Activated CD4-positive, alpha-beta T cell treated with anti-CD3 and anti-CD28 coated beads, Interleukin-2, amount 10 ng/mL, durations not matched to agents 24 days and 14 days (primary cell): ENCODE measurements around the gene YIF1A. TPM values are rescaled to one million over a fixed set of nuclear protein-coding genes. Genes with fewer than 3 reads are reported as not detected.
A peak's percentile ranks its signal among the peaks of the same experiment; 100 is the strongest.

Source experiments
- DNase-seq: peaks from one replicate; pipeline ENCODE4 v3.0.0; 2022
- H3K27ac Mint-ChIP-seq: one replicate; pipeline ENCODE4 v1.8.0; 2022; ENCODE audit warnings: mild to moderate bottlenecking, mixed read lengths
- H3K27me3 Mint-ChIP-seq: one replicate; pipeline ENCODE4 v1.8.0; 2022; ENCODE audit warnings: mixed read lengths
- H3K36me3 Mint-ChIP-seq: one replicate; pipeline ENCODE4 v1.8.0; 2022; ENCODE audit warnings: low read depth, mild to moderate bottlenecking, mixed read lengths
- H3K4me1 Mint-ChIP-seq: one replicate; pipeline ENCODE4 v1.8.0; 2021; ENCODE audit warnings: mixed read lengths
- H3K4me3 Mint-ChIP-seq: one replicate; pipeline ENCODE4 v1.8.0; 2022; ENCODE audit warnings: mild to moderate bottlenecking, moderate library complexity, mixed read lengths
- H3K9me3 Mint-ChIP-seq: one replicate; pipeline ENCODE4 v1.8.0; 2021; ENCODE audit warnings: mixed read lengths
- intact Hi-C: fragments of 100-400 bp; cut with micrococcal nuclease; formaldehyde crosslinking; loops from one replicate; pipeline ENCODE4 v1.15.1; 2023
- total RNA-seq: library from RNA; stranded (reverse); gene quantifications from 2 replicates; pipeline ENCODE4 v1.2.3, GENCODE V29; 2022

YIF1A gene
- total RNA-seq, 1 donor from 2014 or later, result 119 TPM

GRCh38 chr11:66317723-66318599 lies 29.0 kb upstream of the YIF1A start:
- H3K9me3 Mint-ChIP-seq, result no peaks in the 10 kb centered on the region
- intact Hi-C loops, result no loop called here
- no peaks in the 10 kb centered on the region for H3K36me3 Mint-ChIP-seq
- H3K27ac Mint-ChIP-seq, result peak overlapping the region; percentile 63
- peaks cover 35% of the 10 kb centered on the region for H3K4me1 Mint-ChIP-seq
- H3K27me3 Mint-ChIP-seq, result peaks cover 3% of the 10 kb centered on the region
- peak overlapping the region; percentile 41 for H3K4me3 Mint-ChIP-seq
- peak; percentile 77 for DNase-seq

GRCh38 chr11:66317322-66317722 lies 28.4 kb upstream of the YIF1A start:
- Mint-ChIP-seq H3K9me3 (no peaks in the 10 kb centered on the region), H3K36me3 (no peaks in the 10 kb centered on the region), H3K27me3 (peaks cover 3% of the 10 kb centered on the region), H3K4me3 (peak overlapping the region; percentile 41), H3K27ac (peak overlapping the region; percentile 62), H3K4me1 (peaks cover 36% of the 10 kb centered on the region)
- DNase-seq, result no peak
- intact Hi-C loops, result no loop called here

GRCh38 chr11:66316849-66317251 lies 27.9 kb upstream of the YIF1A start, which contains the start of gene CD248:
Gene CD248, minus strand, starts transcription at chr11:66317044. Its CDS starts 17 bp downstream, at chr11:66317027.
- intact Hi-C loops, result no loop called here
- H3K27me3 Mint-ChIP-seq, result peaks cover 3% of the 10 kb centered on the region
- H3K4me3 Mint-ChIP-seq, result peak within 1 kb of the TSS; percentile 41
- H3K36me3 Mint-ChIP-seq, result no peaks in the 10 kb centered on the region
- no peak for DNase-seq
- peaks cover 39% of the 10 kb centered on the region for H3K4me1 Mint-ChIP-seq
- no peaks in the 10 kb centered on the region for H3K9me3 Mint-ChIP-seq
- H3K27ac Mint-ChIP-seq, result peak within 1 kb of the TSS; percentile 63

GRCh38 chr11:66315921-66316811 lies 27.2 kb upstream of the YIF1A start:
- peaks cover 40% of the 10 kb centered on the region for H3K4me1 Mint-ChIP-seq
- intact Hi-C loops, result no loop called here
- H3K27ac Mint-ChIP-seq, result no peak overlapping the region
- H3K36me3 Mint-ChIP-seq, result no peaks in the 10 kb centered on the region
- no peak overlapping the region for H3K4me3 Mint-ChIP-seq
- H3K9me3 Mint-ChIP-seq, result no peaks in the 10 kb centered on the region
- peaks cover 3% of the 10 kb centered on the region for H3K27me3 Mint-ChIP-seq
- no peak for DNase-seq

GRCh38 chr11:66315498-66315885 lies 26.5 kb upstream of the YIF1A start:
- intact Hi-C loops, result no loop called here
- H3K27me3 Mint-ChIP-seq, result peaks cover 3% of the 10 kb centered on the region

GRCh38 chr11:66314561-66315497 lies 25.9 kb upstream of the YIF1A start:
- Mint-ChIP-seq H3K4me1 (peaks cover 39% of the 10 kb centered on the region), H3K36me3 (no peaks in the 10 kb centered on the region), H3K9me3 (no peaks in the 10 kb centered on the region), H3K27me3 (peaks cover 3% of the 10 kb centered on the region), H3K4me3 (peak overlapping the region; percentile 14), H3K27ac (peak overlapping the region; percentile 53)
- intact Hi-C loops, result no loop called here
- DNase-seq, result no peak

More at GRCh38 chr11:66315498-66315885, 26.5 kb upstream of the YIF1A start:
- no peak for DNase-seq
- peaks cover 40% of the 10 kb centered on the region for H3K4me1 Mint-ChIP-seq
- peak overlapping the region; percentile 14 for H3K4me3 Mint-ChIP-seq
- H3K36me3 Mint-ChIP-seq, result no peaks in the 10 kb centered on the region
- H3K9me3 Mint-ChIP-seq, result no peaks in the 10 kb centered on the region
- H3K27ac Mint-ChIP-seq, result peak overlapping the region; percentile 53

- intact Hi-C loops, result no loop called here
- H3K27ac Mint-ChIP-seq, result peak overlapping the region; percentile 63
- peaks cover 36% of the 10 kb centered on the region for H3K4me1 Mint-ChIP-seq
- peaks cover 3% of the 10 kb centered on the region for H3K27me3 Mint-ChIP-seq
- H3K36me3 Mint-ChIP-seq, result no peaks in the 10 kb centered on the region
- H3K9me3 Mint-ChIP-seq, result no peaks in the 10 kb centered on the region
- peak overlapping the region; percentile 63 for H3K4me3 Mint-ChIP-seq
- no peak for DNase-seq
Measured at GRCh38 chr11:66314186-66314501, 25.2 kb upstream of the YIF1A start.

- H3K4me3 Mint-ChIP-seq, result peak overlapping the region; percentile 91
- peaks cover 3% of the 10 kb centered on the region for H3K27me3 Mint-ChIP-seq
- H3K4me1 Mint-ChIP-seq, result peaks cover 31% of the 10 kb centered on the region
- intact Hi-C loops, result no loop called here
- H3K9me3 Mint-ChIP-seq, result no peaks in the 10 kb centered on the region
- DNase-seq, result no peak
- H3K36me3 Mint-ChIP-seq, result no peaks in the 10 kb centered on the region
- H3K27ac Mint-ChIP-seq, result peak overlapping the region; percentile 97
Measured at GRCh38 chr11:66313321-66314185, 24.6 kb upstream of the YIF1A start.

- H3K4me1 Mint-ChIP-seq, result peaks cover 24% of the 10 kb centered on the region
- peak; percentile 99 for DNase-seq
- H3K27me3 Mint-ChIP-seq, result peaks cover 3% of the 10 kb centered on the region
- no peaks in the 10 kb centered on the region for H3K9me3 Mint-ChIP-seq
- peak overlapping the region; percentile 91 for H3K4me3 Mint-ChIP-seq
- intact Hi-C loops, result loop anchor here (1.0 kb wide), 4 partner anchors 16 to 77 kb away; partner anchors contain the start of genes BRMS1 and YIF1A
- H3K27ac Mint-ChIP-seq, result peak overlapping the region; percentile 97
- H3K36me3 Mint-ChIP-seq, result no peaks in the 10 kb centered on the region
Measured at GRCh38 chr11:66312549-66313320, 23.8 kb upstream of the YIF1A start.

- DNase-seq, result peak; percentile 99
- Mint-ChIP-seq H3K4me3 (peak overlapping the region; percentile 91), H3K4me1 (peaks cover 19% of the 10 kb centered on the region), H3K27me3 (peaks cover 7% of the 10 kb centered on the region), H3K27ac (peak overlapping the region; percentile 97), H3K9me3 (no peaks in the 10 kb centered on the region), H3K36me3 (no peaks in the 10 kb centered on the region)
- intact Hi-C loops, result loop anchor here (1.0 kb wide), 4 partner anchors 16 to 77 kb away; partner anchors contain the start of genes BRMS1 and YIF1A
Measured at GRCh38 chr11:66311965-66312548, 23.1 kb upstream of the YIF1A start.

- Mint-ChIP-seq H3K4me1 (peaks cover 19% of the 10 kb centered on the region), H3K4me3 (peak overlapping the region; percentile 91), H3K27me3 (peaks cover 8% of the 10 kb centered on the region), H3K9me3 (no peaks in the 10 kb centered on the region), H3K36me3 (no peaks in the 10 kb centered on the region), H3K27ac (peak overlapping the region; percentile 97)
- DNase-seq, result no peak
- intact Hi-C loops, result no loop called here
Measured at GRCh38 chr11:66311470-66311964, 22.6 kb upstream of the YIF1A start.
